GM18951 (cell line): Measurements from ENCODE around the gene LYG2.
"Not testable (repeated sequence)": the region's sequence is repeated elsewhere in the genome, so short reads cannot be mapped to it uniquely, and the experiment has no call there.

Source experiments
- POLR2A ChIP-seq: IDR thresholded peaks from 4 replicates; pipeline ENCODE4 v1.6.1; 2011; ENCODE audit warnings: mild to moderate bottlenecking; ENCODE audit not compliant: insufficient read length, insufficient read depth; ENCODE audit errors: extremely low read depth
- in situ Hi-C: fragments of 300-500 bp; cut with MboI; formaldehyde crosslinking; loops from one replicate; pipeline ENCODE4 v1.12.0; 2022; ENCODE audit warnings: low sequenced_read_pairs, mixed read lengths, inconsistent platforms; ENCODE audit not compliant: unreplicated experiment

Gene LYG2

GRCh38 chr2:99249951-99250350, 5.5 kb downstream of the LYG2 start:
- TF ChIP-seq POLR2A: no peak
- in situ Hi-C loops: no loop called here

- no peak for TF ChIP-seq POLR2A
- in situ Hi-C loops: no loop called here
Observed at GRCh38 chr2:99242151-99242550, 13.3 kb downstream of the LYG2 start.

GRCh38 chr2:99240431-99240830, 15.0 kb downstream of the LYG2 start:
- in situ Hi-C loops: no loop called here
- TF ChIP-seq POLR2A: no peak

GRCh38 chr2:99238599-99238998, 16.9 kb downstream of the LYG2 start:
- TF ChIP-seq POLR2A: no peak
- in situ Hi-C loops: no loop called here

- in situ Hi-C loops: not testable (repeated sequence)
Observed at GRCh38 chr2:99233177-99233576, 22.3 kb downstream of the LYG2 start.

GRCh38 chr2:99217929-99218501, 37.5 kb downstream of the LYG2 start:
- in situ Hi-C loops: no loop called here
- TF ChIP-seq POLR2A: no peak

GRCh38 chr2:99216096-99216495, 39.4 kb downstream of the LYG2 start:
- in situ Hi-C loops: no loop called here
- no peak for TF ChIP-seq POLR2A

GRCh38 chr2:99205491-99205890, 50.0 kb downstream of the LYG2 start:
- in situ Hi-C loops: no loop called here
- TF ChIP-seq POLR2A: no peak

- TF ChIP-seq POLR2A: no peak
Observed at GRCh38 chr2:99201959-99202678, 53.3 kb downstream of the LYG2 start.

GRCh38 chr2:99200076-99200800, 55.2 kb downstream of the LYG2 start:
- in situ Hi-C loops: no loop called here
- TF ChIP-seq POLR2A: no peak

More at GRCh38 chr2:99201959-99202678, 53.3 kb downstream of the LYG2 start:
- in situ Hi-C loops: no loop called here

- in situ Hi-C loops: loop anchor here (25.0 kb wide), 1 partner anchor 289 kb away; the partner anchor contains the start of gene REV1
- no peak for TF ChIP-seq POLR2A
Observed at GRCh38 chr2:99198103-99198841, 57.2 kb downstream of the LYG2 start.

GRCh38 chr2:99192364-99192763, 63.1 kb downstream of the LYG2 start:
- in situ Hi-C loops: loop anchor here (25.0 kb wide), 1 partner anchor 295 kb away; the partner anchor contains the start of gene REV1
